GM12878 (cell line): ENCODE data around the gene SRPK2.

Experiments
- YY1 ChIP-seq: IDR thresholded peaks from 2 replicates; pipeline ENCODE4 v1.6.1; 2011; ENCODE audit warnings: low read depth, mild to moderate bottlenecking, low read length
- TF ChIP-seq, protein P1 (sequence below): IDR thresholded peaks from 2 replicates; pipeline ENCODE4 v1.6.1; 2012; ENCODE audit warnings: low read depth, low read length, improper control_type of control experiment

DNA sequence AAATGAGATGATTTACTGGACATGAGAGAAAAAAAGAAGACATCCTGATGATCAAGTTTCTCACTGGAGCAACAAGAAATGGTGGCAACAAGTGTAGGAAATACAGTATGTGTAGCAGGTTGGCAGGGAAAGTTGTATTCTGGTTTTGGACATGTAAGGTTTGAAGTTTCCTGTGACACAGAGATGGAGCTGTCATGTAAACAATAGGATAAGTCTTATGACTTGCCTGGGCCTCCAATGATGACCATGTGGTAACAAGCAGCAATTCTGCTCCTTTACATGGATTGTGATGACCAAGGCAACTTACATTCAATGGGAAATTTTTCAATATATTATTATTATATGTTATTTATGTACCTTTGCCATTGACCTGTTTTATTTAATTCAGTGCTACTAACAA is 249.3 kb downstream of the SRPK2 start:
- no peak for TF ChIP-seq YY1
- TF ChIP-seq, protein P1, sequence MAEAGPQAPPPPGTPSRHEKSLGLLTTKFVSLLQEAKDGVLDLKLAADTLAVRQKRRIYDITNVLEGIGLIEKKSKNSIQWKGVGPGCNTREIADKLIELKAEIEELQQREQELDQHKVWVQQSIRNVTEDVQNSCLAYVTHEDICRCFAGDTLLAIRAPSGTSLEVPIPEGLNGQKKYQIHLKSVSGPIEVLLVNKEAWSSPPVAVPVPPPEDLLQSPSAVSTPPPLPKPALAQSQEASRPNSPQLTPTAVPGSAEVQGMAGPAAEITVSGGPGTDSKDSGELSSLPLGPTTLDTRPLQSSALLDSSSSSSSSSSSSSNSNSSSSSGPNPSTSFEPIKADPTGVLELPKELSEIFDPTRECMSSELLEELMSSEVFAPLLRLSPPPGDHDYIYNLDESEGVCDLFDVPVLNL: no peak
